Stimulated activated CD4-positive, alpha-beta T cell treated with anti-CD3 and anti-CD28 coated beads, Interleukin-12 subunit alpha, Interleukin-12 subunit beta, amount 100 ng/mL, for 4 hours (primary cell): ENCODE results near the gene SEZ6L2.
"Not testable (repeated sequence)": the region's sequence is repeated elsewhere in the genome, so short reads cannot be mapped to it uniquely, and the experiment has no call there.

Experiments used
- DNase-seq: peaks from one replicate; pipeline ENCODE4 v3.0.0-alpha.2; 2020

Gene SEZ6L2

DNA sequence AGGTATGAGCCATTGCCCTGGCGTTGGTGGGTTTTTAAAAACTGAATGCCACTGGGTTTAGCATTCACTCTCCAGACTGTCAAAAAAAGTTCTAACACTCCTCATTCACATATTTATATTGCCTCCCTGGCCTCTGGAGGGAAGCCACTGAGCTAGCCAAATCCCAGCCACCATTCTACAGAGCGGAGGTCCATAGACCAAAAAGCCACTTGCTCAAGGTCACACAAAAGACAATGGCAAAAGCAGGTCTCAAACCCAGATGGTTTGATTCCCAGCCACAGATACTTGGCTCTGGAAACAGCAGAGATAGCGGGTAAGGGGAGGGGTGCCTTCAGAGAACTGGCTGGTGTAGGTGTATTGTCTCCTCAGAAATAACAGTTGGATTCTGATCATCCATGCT, 18.3 kb downstream of the SEZ6L2 start:
- DNase-seq, result no peak

DNA sequence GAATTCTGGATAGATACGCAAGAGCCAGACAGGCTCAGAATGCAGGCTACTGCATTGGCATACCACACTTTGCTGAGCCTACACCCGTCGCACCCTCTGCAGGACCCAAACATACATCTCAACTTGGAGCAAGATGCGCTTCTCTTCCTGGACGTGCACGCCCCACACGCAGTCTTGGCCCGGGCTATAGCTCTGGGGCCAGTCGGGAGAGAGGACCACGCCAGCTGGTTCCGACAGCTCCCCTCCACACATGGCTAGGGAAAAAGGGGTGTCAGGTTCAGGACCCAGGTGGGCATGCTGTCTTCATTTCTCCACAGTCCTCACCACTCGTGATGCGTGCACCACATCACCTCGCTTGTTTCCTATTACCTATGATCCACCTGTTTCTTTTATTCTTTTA, 21.2 kb downstream of the SEZ6L2 start:
- DNase-seq, result no peak

DNA sequence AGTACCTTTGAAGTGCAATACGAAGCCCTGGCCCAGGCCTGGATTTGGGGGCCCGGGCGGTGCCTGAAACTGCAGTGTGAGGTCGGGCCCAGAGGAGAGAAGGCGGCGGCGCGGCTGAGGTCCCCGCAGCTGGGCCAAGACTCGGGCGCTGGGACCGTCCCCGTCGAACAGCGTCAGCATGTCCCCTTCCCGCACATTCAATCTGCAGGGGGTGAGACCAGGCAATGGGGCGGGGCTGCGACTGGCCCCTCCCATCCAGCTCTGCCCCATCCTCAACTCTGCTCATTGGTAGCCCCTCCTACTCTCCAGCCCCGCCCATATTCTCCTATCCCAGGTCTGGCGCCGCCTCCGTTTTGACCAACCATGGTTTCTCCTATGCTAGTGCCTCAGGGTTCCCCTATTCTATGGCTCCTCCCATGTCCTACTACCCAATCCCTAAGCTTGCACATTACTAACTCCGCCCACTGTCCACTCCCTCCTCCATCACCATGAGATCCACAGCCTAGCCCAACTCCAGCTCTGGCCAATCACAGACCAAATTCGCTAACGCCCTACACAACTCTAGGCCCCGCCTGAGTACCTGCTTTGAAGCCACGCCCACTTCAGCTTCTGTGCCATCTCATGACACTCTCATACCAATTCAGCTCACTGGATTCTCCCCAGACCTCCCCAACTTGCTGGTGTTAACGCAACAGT, 21.9 kb downstream of the SEZ6L2 start:
- peak; percentile 37 for DNase-seq

DNA sequence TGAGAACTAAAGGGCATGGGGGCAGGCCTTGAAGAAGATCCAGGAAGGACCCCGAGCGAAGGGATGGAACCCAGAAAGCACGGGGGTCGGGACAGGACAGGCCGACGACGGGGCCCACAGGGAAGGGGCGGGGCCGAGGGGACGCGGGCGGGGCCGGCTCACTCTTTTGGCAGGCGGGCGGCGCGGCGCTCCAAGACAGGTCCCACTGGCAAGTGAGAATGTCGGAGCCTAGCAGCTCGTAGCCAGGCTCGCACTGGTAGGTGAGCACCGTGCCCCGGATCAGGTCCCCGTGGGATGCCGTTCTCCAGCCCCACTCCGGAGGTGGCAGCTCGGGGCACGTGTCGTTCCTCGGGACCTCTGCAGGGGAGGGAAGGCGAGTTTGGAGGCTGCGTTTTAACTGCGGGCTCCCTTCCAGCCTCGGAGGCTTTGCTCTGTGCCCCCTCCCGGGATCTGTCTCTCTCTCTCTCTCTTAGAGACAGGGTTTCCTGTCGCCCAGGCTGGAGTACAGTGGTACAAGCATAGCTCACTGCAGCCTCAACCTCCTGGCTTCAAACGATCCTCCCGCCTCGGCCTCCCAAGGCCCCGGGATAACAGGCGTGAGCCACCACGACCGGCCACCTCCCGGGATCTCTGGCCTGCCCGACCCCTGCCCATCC, 22.6 kb downstream of the SEZ6L2 start:
- DNase-seq, result peak; percentile 40

DNA sequence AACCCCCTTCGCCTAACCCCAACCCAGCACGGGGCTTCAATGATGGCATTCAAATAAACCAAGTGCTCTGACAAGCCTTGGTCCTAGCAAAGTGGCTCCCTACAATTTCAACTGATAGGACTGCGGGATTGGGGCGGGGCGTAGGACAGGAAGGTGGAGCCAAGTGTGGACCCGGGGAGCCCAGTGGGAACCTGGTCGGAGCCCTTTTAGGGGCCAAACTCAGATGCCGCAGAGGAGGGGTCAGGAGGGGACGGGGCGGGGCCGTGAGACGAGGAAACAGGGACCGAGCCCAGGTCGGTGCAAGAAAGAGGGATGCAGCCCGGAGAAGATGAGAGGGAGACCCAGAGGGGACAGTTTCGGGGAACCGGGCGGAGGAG, 23.1 kb downstream of the SEZ6L2 start:
- DNase-seq, result no peak

DNA sequence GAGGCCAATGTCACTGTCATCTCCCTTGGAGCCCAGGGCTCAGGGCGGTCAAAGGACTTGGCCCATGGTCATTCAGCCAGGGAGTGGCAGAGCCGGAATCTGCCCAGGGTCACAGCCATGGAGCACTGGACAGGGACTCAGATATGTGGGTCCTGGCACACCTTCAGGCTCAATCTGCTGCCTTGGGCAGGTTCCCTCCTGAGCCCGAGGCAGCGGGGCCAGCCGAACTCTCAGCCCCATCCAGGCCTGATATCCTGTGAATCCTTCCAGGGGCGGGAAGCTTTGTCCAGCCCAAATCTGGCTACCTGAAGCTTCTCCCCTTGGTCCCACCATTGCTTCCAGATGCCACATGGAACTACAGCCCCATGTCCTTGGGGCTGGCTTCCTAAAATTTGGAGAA, 24.1 kb downstream of the SEZ6L2 start:
- DNase-seq, result no peak

DNA sequence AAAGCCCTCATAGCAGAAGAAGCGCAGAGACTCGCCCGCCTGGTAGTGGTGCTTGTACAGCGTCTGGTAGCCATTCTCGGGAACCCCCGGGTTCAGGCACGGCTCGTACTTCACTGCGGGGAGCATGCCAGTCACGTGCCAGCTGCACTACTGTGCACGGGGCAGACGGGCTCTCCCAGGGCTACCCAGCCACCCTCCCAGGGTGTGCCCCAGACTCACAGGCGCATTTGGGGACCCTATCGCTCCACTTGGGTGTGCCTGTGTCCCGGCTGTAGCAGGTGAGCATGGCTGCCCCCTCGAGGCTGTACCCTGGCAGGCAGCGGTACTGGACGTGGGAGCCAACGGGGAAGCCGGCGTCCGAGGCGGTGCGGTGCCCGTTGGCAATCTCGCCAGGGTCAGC, 26.0 kb downstream of the SEZ6L2 start:
- no peak for DNase-seq

DNA sequence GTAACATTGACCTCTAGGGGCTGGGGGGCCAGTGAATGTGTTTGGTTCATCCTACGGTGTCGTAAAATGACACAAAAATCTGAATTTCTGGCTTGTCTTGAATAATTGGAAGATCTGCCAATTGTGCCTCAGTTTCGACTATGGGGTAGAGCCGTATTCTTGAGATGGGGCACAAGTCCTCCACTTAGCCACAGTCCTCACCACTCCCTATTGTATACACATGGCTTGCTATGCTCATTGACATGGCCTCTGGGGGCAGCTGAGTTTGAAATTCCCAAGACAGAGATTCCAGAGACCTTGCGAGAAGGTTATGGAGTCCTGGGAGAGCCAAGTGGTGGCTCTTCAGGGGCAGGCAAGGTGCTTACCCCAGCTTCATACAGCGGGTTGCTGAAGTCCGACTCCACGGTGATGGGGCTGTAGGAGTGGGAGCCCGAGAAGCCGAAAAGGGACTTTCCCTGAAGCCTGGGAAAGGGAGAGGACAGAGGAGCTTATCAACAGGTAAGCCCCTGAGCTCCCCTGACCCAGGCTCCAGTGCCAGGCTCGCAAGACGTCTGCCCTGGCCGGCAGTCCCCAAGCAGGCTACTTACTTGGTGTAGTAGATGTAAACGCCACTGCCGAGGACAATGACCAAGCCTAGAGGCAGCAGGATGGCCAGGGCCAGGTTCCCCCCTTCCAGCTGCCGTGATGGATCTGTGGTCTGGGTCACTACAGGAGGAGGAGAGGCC, 27.4 kb downstream of the SEZ6L2 start:
- DNase-seq, result no peak

DNA sequence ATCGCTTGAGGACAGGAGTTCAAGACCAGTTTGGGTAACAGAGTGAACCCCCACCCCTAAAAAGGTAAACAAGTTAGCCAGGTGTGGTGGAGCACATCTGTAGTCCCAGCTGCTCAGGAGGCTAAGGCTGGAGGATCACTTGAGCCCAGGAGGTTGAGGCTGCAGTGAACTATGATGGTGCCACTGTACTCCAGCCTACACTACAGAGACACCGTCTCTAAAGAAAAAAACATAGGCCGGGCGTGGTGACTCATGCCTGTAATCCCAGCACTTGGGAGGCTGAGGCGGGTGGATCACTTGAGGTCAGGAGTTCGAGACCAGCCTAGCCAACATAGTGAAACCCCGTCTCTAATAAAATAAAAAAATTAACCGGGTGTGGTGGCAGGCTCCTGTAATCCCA, 30.3 kb downstream of the SEZ6L2 start:
- not testable (repeated sequence) for DNase-seq

DNA sequence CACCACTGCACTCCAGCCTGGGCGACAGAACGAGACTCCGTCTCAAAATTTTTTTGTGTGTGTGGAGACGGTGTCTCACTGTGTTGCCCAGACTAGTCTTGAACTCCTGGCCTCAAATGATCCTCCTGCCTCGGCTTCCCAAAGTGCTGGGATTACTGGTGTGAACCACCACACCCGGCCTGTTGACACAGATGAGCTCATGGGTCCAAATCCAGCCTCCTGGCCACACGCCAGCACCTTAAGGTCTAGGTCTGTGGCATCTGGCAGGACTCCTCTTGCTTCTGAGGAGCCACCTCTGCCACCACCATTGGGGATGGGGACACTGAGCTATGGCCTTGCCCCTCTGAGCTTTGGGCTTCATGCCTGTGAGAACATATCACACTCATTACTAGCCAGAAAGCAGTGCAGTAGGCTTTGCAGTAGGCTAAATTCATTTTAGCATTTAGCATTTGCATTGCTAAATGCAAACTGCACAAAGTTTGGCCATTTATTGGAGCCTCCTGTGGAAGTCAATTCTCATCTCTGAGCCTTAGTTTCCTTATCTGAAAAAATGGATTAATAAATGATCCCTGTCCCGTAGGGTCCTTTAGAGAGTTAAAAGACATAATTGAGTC, 30.8 kb downstream of the SEZ6L2 start:
- DNase-seq, result no peak

DNA sequence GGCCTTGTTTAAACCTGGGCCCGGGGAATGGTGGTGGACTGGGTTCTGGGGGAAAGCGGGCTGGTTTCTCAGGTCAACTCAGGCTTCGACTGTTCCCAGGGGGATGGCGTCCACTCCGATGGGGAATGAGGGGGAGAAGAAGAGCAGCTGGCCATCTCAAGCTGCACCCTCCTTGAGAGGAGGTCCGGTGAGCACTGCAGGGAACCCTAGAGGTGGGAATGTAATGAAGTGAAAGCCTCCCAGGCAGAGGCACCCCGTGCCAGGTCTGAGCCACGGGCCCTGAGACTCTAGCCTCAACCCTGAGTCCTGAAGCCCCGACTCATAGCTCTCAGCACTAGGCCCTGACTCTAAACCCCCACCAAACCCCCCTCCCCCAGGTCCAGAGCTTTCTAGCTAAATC, 35.1 kb downstream of the SEZ6L2 start:
- DNase-seq, result no peak

DNA sequence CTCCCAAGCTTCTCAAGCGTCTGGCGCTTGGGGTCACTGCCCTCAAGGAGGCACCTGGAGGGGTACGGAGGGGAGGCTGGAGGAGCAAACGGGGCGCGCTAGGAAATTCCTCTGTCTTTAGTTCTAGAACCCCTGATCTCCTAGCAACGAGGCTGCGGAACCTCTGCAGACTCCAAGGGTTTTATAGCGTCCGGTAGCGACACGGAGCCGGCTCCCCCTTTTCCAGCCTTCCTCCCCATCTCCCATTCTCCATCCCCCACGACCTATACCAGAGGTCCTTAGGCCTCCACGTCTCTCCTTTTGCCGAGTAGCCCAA, 35.7 kb downstream of the SEZ6L2 start:
- no peak for DNase-seq

DNA sequence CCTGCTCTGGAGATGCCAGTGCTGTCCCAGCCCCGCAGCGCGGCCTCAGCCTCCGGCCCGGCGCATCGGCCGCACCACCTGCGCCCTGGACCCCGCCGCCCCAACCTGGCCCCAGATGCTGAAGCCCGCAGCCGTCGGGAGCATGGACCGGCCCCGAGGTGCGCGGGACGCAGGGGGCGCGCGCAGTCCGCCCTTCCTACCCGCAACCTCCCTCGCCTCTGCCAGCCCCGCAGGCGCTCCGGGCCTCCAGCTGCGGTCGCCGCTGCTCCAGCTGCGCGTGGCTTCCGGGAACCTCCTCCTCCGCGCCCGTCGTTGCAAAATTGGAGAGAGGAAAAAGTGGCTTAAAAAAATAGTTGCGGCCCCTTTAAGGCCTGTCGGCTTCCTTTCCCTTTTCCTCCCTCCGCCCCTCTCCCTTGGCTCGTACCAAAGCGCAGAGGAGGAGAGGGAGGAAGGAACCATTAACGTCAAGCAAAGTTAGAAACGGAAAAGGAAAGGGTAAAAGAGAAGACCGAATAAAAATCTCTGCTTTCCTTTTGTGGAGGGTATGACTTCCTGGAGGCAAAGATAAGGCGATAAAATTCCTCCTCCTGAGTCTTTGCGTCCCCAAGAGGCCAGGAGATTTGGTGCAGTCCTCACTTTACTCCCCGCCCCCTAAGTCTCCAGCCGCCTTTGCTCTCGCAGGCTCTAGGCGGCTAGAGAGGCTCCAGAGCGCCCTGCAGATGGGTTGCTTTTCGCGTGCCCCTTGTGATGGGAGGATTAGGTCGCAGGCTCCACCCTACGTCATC, 36.3 kb downstream of the SEZ6L2 start, which contains the start of gene CDIPT:
Gene CDIPT, minus strand, starts transcription at position 343 of the 785 bp plus-strand sequence. CDS start 369 bp downstream, outside the sequence.
- peak; percentile 90 for DNase-seq

DNA sequence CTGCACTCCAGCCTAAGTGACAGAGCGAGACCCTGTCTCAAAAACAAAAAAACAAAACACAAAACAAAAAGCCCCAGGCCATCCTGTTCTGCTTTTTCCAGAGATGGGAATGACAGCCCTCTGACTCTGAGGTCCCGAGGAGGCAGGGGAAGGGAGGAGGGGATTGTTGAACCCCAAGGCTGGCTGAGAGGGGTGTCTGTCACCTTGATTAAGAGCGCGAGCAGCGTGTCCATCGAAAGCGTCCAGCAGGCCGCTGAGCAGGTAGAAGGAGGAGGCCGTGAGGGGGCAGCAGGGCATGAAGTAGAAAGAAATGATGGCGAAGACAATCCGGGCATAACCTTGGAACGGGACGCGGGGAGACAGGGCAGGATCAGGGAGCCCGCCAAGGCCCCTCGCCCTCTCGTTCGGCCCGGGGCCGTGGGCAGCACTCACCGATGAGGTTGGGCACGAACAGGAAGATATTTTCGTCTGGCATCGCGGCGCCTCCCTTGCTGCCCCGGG, 36.9 kb downstream of the SEZ6L2 start:
- no peak for DNase-seq

DNA sequence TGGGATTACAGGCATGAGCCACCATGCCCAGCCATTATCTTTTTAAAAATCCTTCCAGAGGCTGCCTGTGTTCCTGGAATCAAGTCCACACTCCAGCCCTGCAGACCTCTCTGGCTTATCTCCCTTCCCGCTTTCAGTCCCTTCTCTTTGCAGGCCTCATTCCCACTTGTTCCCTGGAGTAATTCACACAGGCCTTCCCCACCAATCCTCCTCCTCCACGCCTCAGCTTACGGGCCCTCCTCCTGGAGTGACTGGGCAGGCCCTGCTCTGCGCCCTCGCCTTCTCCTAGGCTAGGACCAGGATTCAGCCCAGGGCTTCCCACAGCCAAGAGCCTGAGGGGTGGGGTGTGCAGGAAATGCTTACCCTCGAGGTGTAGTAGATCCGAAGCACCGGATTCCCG, 39.1 kb downstream of the SEZ6L2 start:
- no peak for DNase-seq

DNA sequence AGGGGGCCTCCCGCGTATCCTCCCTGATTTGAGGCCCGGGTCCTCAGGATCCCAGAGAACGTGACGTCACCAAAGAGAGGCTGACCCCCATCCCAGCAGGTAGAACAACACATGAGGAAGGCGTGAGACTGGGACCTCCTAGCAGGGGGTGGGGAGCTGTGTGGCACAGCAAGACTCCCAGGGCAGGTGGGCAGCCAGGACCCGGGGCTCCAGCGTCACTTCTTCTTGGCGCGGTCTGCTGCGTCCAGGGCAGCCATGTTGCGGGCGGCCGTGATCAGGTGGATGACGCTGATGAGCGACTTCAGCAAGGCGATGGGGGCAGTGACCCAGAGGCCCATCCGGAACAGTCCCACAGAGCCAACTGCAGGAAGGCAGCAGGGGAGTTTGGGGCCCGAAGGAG, 40.4 kb downstream of the SEZ6L2 start:
- no peak for DNase-seq

DNA sequence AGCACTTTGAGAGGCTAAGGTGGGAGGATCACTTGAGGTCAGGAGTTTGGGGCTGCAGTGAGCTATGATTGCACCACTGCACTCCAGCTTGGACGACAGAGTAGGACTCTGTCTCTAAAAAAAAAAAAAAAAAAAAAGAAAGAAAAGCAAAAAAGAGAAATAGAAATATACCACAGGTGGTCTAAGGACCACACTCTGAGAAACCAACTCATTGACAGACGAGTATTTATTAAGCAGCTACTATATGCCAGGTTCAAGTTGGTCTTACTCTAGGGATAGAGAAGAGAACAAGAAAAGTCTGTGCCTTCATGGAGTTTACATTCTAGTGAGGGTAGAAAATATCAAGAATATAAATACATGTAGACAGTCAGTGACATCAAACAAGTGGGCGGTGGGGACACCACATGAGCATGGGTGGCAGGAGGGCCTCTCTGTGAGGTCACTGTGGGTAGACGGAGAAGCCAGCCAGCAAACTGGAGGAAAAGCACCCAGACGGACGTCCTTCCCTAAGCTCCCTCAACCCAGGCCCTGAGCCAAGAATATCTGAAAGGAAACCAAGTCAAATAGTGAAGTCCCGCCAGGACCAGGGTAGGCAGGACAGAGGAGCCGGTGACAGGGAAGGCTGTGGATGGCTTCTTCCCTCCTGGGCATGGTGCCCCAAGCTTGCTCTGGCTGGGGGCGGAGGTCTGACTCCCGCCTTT, 41.1 kb downstream of the SEZ6L2 start:
- no peak for DNase-seq

DNA sequence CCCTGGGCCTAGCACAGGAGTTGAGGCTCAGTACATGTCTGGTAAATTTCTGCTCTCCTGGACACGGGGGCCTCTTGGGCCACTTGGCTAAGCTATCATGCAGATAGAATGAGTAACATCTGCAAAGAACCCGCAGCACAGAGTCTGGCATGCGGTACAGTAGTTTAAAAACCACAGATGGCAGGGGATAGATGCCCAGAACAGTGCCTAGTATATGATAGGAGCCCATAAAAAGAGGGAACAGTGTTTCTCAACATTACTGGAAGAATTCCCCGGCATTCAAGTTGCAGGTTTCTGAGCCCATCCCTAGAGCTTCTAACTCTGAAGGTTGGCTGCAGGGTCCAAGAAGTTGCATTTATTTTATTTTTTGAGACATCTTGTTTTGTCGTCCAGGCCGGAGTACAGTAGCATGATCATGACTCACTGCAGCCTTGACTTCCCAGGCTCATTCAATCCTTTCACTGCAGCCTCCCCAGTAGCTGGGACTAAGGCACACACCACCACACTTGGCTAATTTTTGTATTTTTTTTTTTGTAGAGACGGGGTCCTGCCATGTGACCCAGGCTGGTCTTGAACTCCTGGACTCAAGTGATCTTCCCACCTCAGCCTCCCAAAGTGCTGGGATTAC, 42.1 kb downstream of the SEZ6L2 start:
- DNase-seq, result no peak

DNA sequence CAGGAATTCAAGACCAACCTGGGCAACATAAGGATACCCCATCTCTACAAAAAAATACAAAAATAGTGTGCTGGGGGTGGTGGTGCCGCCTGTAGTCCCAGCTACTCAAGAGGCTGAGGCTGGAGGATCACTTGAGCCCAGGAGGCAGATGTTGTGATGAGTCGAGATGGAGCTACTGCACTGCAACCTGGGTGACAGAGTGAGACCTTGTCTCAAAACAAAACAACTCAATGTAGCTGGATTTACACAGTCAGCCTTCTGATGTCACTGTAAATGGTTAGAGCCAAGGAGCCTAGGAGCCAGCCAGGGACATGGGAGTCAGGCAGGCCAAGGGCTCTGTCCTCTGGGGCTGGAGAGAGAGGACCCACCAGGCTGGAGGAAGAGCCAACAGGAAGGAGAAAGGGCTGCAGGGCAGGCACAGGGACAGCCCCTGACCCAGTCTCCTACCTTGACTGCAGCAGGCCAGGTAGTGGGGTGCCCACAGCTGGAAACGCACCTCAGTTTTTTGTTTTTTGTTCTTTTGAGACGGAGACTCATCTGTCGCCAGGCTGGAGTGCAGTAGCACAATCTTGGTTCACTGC, 44.7 kb downstream of the SEZ6L2 start:
- DNase-seq, result no peak

DNA sequence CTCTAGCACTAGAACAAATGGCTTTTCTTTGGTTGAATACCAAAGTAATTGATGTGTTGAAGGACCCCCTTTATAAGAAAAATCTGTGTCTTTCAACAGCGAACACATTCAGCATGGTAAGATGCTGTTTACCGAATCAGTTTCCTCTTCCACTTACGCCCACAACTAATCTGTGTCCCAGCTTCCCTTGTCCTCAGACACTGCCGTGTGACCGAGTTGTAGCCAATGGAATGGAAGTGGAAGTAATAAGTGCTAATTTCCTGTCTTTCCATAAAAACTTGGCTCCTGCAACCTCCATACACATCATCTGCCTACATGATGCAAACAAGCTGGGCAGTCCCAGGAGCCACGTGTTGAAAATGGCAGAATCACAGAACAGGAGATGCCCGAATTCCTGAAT, 46.7 kb downstream of the SEZ6L2 start:
- no peak for DNase-seq

DNA sequence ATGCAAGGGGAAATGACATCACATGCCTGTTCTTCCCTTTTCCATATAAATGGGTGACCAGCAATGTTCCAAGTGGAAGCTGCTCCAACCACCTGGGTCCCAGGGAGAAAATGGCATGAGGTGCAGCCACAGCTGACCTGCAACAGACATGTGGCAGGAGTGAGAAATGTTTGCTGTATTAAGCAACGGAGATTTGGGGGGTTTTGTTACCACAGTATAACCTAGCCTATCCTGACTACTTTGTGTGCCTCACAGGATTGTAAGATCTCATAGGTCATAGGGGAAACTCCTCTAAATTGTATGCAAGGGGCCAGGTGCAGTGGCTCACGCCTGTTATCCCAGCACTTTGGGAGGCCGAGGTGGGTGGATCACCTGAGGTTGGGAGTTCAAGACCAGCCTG, 48.4 kb downstream of the SEZ6L2 start:
- DNase-seq, result no peak
